H1 (cell line): ENCODE measurements around the gene TGFBR1. TPM values are rescaled to one million over a fixed set of nuclear protein-coding genes. Genes with fewer than 3 reads are reported as not detected.

Source experiments
- ATF2 ChIP-seq: IDR thresholded peaks from 2 replicates; pipeline ENCODE4 v1.6.1; 2012; ENCODE audit warnings: low read length, inconsistent platforms
- BACH1 ChIP-seq: IDR thresholded peaks from 2 replicates; pipeline ENCODE4 v1.6.1; 2012; ENCODE audit warnings: low read length, improper control_type of control experiment
- CHD2 ChIP-seq: IDR thresholded peaks from 2 replicates; pipeline ENCODE4 v1.6.1; 2012; ENCODE audit warnings: low read length, improper control_type of control experiment
- CHD7 ChIP-seq: fragments of 300-600 bp; sonication (generic); IDR thresholded peaks from 2 replicates; pipeline ENCODE4 v1.7.1; 2012; ENCODE audit warnings: low read length, moderate library complexity, mild to moderate bottlenecking, inconsistent platforms; ENCODE audit not compliant: insufficient replicate concordance
- EGR1 ChIP-seq: IDR thresholded peaks from 2 replicates; pipeline ENCODE4 v1.6.1; 2011; ENCODE audit warnings: low read depth, low read length, borderline replicate concordance
- HDAC2 ChIP-seq, 2 experiments: fragments of 300-600 bp in 1 of 2; sonication (generic) in 1 of 2; IDR thresholded peaks; 2 replicates each; pipeline ENCODE4 v1.6.1; 2011 to 2012; ENCODE audit warnings: low read depth in 2 of 2, low read length in 2 of 2, mild to moderate bottlenecking in 2 of 2, moderate library complexity in 2 of 2, borderline replicate concordance in 1 of 2, inconsistent platforms in 1 of 2
- PHF8 ChIP-seq: fragments of 200-600 bp; sonication (generic); conservative IDR thresholded peaks from 2 replicates; pipeline ENCODE4 v1.7.1; 2012; ENCODE audit warnings: low read depth, mild to moderate bottlenecking, inconsistent platforms, low read length, moderate library complexity
- POLR2A ChIP-seq, 2 experiments: IDR thresholded peaks; 1 replicate in 1 of 2; 2 replicates in 1 of 2; pipeline ENCODE4 v1.6.1; 2011; ENCODE audit warnings: low read depth in 2 of 2, low read length in 2 of 2, mild to moderate bottlenecking in 2 of 2; ENCODE audit errors: control extremely low read depth in 1 of 2
- SIRT6 ChIP-seq: IDR thresholded peaks from one replicate; pipeline ENCODE4 v1.7.1; 2012; ENCODE audit warnings: low read length, inconsistent platforms
- TAF1 ChIP-seq: IDR thresholded peaks from 2 replicates; pipeline ENCODE4 v1.6.1; 2011; ENCODE audit warnings: mild to moderate bottlenecking, low read depth, low read length
- TAF7 ChIP-seq: optimal IDR thresholded peaks from 2 replicates; pipeline ENCODE3; 2011; ENCODE audit warnings: low read depth, mild to moderate bottlenecking, inconsistent platforms, low read length, moderate library complexity, borderline replicate concordance
- polyA plus RNA-seq, 7 experiments: library from polyadenylated mRNA; depleted of rRNA in 3 of 7; stranded (reverse) in 5 of 7; unstranded in 2 of 7; fragments of >200 nt in 5 of 7; fragments of 200-250 nt in 2 of 7; gene quantifications; 1 replicate in 5 of 7; 2 replicates in 1 of 7; 4 replicates in 1 of 7; pipeline versions ENCODE4 v1.2.1 to v1.2.3, GENCODE V29; 2011 to 2013; ENCODE audit warnings: missing spikeins in 2 of 7, mixed read lengths in 2 of 7
- total RNA-seq: library from RNA; stranded (reverse); fragmentation: NEBNext Ultra II Directional; extraction: Animal tissue kit (Norgen Biotek cat#: 25700); gene quantifications from 2 replicates; pipeline ENCODE4 v1.2.1, GENCODE V29; 2021

TGFBR1 gene
- total and polyA plus RNA-seq, 2 of the 8 experiments (the other 6 are each of a cell fraction or from before 2014, with no cell fraction given): 16.8 to 52.4 TPM

GRCh38 chr9:99187311-99187710 is 82.4 kb downstream of the TGFBR1 start (continued):
- no peak for TF ChIP-seq CHD7
- TF ChIP-seq CHD2: no peak
- TF ChIP-seq TAF7: no peak
- no peak for TF ChIP-seq EGR1
- no peak for TF ChIP-seq SIRT6
- no peak for TF ChIP-seq TAF1
- TF ChIP-seq ATF2: no peak
- TF ChIP-seq HDAC2 (IDR thresholded peaks at IDR 0.05; ENCODE audit: borderline replicate concordance in 1 of 2, low read depth in 2 of 2, low read length in 2 of 2): no peak
- TF ChIP-seq POLR2A (IDR thresholded peaks at IDR 0.05; ENCODE audit: control extremely low read depth in 1 of 2, low read depth in 2 of 2, low read length in 2 of 2): no peak
- TF ChIP-seq PHF8: no peak
- no peak for TF ChIP-seq BACH1
